ENCODE results near the gene GSTP1. TPM values are rescaled to one million over a fixed set of nuclear protein-coding genes. Genes with fewer than 3 reads are reported as not detected.
A peak's percentile ranks its signal among the peaks of the same experiment; 100 is the strongest.
"Not testable (repeated sequence)": the region's sequence is repeated elsewhere in the genome, so short reads cannot be mapped to it uniquely, and the experiment has no call there.

GSTP1 gene
- total RNA-seq, 1 experiment from 2014 or later: 2,979 TPM

DNA sequence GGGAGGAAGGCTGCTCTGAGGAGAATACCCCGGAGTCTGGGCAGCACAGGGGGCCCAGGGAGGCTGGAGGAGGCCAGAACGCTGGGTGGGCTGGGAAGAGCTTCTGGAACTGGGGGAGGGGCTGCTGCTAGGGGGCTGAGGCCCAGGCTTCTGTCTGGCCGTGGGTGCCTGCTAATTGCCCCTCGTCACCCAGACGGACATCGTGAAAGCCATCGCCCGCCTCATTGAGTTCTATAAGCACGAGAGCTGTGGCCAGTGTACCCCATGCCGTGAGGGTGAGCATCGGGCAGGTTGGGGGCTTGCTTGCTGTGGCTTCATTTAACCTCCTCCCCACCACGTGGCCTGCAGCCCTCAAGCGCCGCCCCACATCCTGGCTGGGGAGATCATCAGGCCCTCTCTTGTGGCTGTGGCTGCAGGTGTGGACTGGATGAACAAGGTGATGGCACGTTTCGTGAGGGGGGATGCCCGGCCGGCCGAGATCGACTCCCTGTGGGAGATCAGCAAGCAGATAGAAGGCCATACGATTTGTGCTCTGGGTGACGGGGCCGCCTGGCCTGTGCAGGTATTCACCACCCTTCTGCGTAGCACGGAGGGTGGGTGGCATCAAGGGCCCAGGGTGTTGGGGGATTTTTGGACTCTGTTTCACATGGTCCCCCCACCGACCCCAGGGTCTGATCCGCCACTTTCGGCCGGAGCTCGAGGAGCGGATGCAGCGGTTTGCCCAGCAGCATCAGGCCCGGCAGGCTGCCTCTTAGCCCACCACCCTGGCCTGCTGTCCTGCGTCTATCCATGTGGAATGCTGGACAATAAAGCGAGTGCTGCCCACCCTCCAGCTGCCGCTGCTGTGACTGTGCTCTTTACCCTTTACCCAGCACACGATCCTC, 28.3 kb downstream of the GSTP1 start:
- Histone ChIP-seq H3K36me3 (replicated peaks; ENCODE audit: control insufficient read depth, insufficient read depth, low read length) (peaks cover 16% of the 10 kb centered on the region), H3K27me3 (ENCODE audit: control insufficient read depth, insufficient read depth, low read length) (peaks cover 2% of the 10 kb centered on the region; the same call in 1 of the 2 replicates), H3K4me3 (ENCODE audit: insufficient read depth, low read depth, low read length) (no peak overlapping the region)
- DNase-seq: no peak

DNA sequence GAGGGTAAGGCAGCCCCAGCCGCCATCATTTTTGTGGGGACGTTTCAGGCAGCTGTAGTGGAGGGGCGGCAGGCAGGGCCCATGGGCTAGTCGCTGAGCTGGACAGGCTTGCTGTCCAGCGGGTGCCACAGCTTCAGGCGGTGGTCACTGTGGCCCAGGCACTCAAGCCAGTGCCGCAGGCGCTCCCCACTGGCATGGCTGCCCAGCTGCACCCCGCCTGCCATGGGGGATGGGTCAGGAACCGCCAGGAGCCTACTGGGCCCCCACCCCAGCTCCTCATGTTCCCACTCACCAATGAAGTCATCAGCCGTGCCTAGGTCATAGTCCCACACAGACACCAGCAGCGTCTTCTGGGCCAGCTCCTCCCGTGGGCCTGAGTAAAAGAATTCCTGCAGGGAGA, 29.1 kb downstream of the GSTP1 start:
- Histone ChIP-seq H3K4me3 (ENCODE audit: insufficient read depth, low read depth, low read length) (no peak overlapping the region), H3K27me3 (ENCODE audit: control insufficient read depth, insufficient read depth, low read length) (peaks cover 2% of the 10 kb centered on the region; the same call in 1 of the 2 replicates), H3K36me3 (replicated peaks; ENCODE audit: control insufficient read depth, insufficient read depth, low read length) (peaks cover 16% of the 10 kb centered on the region)
- no peak for DNase-seq

DNA sequence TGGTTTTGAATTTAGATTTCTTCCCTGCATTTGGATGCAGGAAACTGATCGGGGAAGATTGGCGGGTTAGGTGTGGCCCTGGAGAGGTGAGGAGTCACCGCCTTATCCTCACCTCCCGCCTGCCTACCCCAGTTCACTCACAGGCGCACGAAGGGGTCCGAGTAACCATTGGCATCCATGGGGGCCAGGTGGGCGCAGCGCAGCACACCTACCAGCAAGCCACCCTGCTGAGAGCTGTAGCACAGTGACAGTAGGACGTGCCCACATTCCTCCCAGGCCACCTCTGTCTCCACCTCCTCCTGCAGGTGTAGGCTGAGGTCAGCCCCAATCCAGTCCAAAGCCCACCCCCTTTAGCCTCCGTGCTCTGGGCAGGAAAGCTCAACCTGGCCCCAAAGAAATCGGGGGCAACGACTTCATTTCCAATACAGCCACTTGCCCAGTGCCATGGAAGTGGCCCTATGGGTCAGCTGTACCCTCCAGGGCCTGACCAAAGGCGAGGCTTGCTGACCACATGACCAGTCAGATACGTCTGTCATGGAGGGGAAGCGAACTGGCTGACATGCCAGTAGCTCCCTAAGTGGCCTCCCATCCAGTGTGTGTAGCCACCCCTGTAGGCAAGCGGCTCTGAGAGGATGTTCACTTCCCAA, 29.8 kb downstream of the GSTP1 start:
- Histone ChIP-seq H3K27me3 (ENCODE audit: control insufficient read depth, insufficient read depth, low read length) (peaks cover 2% of the 10 kb centered on the region; the same call in 1 of the 2 replicates), H3K36me3 (replicated peaks; ENCODE audit: control insufficient read depth, insufficient read depth, low read length) (peaks cover 16% of the 10 kb centered on the region), H3K4me3 (ENCODE audit: insufficient read depth, low read depth, low read length) (no peak overlapping the region)
- no peak for DNase-seq

DNA sequence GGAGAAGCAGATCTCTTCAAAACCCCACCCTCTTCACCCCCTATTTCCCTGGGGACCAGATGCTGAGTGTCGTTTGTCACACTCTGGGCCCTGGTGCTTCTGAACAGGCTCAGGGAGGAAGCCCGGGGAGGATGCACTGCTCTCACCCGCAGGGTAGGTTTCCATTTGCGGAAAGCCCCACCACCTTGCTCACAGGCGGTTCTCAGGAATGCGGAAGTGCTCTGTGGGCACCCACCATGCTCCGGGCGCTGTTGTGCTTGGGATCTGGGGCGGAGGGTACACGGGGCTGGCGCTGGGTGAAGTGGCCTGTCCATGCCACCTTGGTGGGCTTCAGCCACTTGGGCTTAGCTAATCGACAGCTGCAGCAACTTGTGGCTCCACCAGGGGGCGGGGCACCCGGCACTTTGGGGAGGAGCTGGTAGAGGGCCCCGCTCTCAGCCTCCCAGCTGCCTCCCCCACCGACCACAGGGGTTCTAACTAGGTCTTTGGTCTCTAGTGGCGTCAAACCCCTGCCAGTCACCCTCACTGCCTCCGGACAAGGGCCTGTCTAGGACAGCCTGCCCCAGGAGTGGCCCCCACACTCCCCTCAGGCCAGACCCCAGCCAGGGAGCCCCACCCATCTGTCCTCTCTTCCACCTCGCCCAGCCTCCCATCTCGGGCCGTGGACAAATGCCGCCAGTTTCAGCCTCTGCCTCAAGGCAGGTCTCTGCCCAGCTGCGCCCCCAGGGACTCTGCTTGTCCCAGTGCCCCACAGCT, 30.5 kb downstream of the GSTP1 start:
- peaks cover 10% of the 10 kb centered on the region for H3K36me3 ChIP-seq (replicated peaks; ENCODE audit: control insufficient read depth, insufficient read depth, low read length)
- peak overlapping the region; percentile 25 for H3K4me3 ChIP-seq (ENCODE audit: insufficient read depth, low read depth, low read length)
- peaks cover 2% of the 10 kb centered on the region; the same call in 1 of the 2 replicates for H3K27me3 ChIP-seq (ENCODE audit: control insufficient read depth, insufficient read depth, low read length)
- DNase-seq: peak; percentile 91

DNA sequence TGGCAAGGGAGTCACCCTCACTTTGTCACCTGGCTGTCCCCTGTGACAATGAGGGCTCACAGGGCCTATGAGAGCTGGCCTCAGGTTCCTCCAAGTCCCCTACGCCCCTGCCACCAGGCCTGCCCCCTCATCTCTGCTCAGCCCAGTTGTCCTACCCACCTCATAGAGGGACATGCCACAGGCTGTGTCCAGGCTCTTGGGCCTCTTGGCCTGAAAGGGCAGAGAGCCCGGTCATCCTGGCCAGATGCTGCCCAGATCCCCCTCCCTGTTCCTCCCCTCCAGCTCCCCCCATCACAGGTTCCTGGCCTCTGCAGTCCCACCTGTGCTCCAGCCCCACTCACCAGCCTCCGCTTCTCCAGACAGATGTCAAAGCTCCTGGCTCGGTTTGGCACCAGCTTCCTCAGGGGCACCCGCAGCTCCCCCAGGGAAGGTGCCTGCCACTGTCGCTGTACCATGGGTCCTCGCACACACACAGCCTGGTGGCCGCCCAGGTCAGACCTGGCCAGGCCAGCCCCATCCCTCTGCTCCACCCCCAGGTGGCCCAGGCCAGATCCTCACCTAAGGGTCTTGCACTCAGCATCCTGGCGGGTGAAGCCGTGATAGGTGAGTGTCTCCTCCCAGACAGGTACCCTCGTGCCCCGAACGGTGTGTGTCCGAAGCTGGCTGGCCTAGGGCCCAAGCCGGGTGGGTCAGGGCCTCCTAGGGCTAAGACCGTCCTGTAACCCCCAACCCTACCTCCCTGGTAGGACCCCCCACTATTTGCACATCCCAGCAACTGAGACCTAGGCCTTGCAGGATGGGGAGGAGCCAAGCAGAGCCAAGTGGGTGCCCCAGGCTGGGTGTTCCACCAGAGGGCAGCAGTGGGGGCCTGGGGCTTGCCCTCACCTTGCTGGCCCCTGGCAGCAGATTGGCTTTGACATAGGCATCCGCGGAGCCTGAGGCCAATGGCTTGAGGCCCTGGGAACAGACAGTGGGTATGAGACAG, 31.4 kb downstream of the GSTP1 start:
- peaks cover 5% of the 10 kb centered on the region for H3K36me3 ChIP-seq (replicated peaks; ENCODE audit: control insufficient read depth, insufficient read depth, low read length)
- H3K4me3 ChIP-seq (ENCODE audit: insufficient read depth, low read depth, low read length): no peak overlapping the region
- DNase-seq: peak; percentile 89
- H3K27me3 ChIP-seq (ENCODE audit: control insufficient read depth, insufficient read depth, low read length): peaks cover 2% of the 10 kb centered on the region; the same call in 1 of the 2 replicates

DNA sequence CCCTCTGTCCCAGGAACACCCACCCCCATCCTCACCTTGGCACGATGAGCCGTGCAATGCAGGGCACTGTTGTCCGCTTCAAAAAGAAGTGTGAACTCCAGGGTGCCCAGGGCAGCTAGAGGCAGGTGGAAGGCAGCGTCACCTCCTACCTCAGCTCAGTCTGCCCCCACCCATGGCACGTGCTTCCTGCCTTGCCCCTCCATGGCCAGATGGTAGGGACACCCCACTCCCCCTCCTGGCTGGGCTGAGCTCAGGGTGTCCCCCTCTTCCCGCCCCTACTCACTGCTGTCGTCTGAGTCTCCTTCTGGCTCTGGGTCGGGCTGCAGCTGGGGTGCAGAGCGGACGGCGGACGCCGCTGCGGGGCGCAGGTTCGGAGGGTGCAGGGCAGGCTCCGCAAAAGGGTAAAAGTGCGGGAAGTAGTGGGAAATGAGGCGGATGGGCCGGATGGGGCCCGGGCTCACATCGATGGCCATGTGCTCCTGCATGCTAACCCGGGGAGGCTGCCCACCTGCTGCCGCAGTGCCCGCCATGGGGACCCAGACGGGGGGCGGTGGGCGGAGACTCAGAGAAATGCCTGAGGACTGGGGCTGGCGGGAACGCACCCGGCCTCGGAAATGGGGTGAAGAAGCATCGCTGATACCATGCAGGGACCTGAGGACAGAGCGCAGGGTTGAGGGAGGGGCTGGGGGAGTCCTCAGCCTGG, 32.3 kb downstream of the GSTP1 start:
- DNase-seq: no peak
- Histone ChIP-seq H3K27me3 (ENCODE audit: control insufficient read depth, insufficient read depth, low read length) (peaks cover 2% of the 10 kb centered on the region; the same call in 1 of the 2 replicates), H3K36me3 (replicated peaks; ENCODE audit: control insufficient read depth, insufficient read depth, low read length) (peaks cover 3% of the 10 kb centered on the region), H3K4me3 (ENCODE audit: insufficient read depth, low read depth, low read length) (no peak overlapping the region)

DNA sequence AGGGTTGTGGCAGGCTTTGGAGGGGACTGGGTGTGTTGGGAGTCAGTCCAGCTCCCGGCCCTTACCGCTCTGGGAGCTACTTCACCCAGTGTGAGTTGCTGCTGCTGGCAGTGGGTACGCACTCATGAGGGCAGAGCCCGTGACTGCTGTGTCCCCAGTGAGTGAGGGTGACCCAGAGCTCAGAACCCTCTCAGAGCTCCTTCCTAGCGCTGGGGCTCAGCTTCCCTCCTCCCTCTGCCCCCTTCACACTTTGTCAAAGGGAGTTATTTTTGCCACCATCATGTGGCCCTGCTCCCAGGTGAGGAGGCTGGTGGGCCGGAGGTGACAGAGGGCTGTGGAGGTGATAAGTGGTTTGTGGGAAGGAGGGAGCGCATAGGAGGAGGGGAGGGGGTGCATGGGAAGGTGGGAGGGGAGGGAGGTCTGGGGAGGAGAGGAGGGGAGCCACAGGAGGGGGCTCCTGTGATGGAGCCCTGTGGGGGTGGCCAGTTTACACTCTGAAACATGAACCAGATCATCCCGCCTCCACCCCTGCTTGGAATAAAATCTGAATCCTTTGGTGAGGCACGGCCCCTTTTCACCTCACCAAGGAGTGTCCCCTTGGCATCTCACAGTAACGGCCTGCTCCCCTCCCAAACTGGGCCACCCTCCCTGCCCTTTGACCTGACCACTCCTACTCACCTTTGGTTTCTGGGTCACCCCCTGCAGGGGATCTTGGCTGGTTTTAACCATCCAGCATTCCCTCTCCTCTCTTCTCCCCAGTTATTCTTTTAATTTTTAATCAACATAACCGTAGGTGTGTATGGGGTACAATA, 33.0 kb downstream of the GSTP1 start:
- peaks cover 2% of the 10 kb centered on the region; the same call in 1 of the 2 replicates for H3K27me3 ChIP-seq (ENCODE audit: control insufficient read depth, insufficient read depth, low read length)
- no peak overlapping the region for H3K4me3 ChIP-seq (ENCODE audit: insufficient read depth, low read depth, low read length)
- DNase-seq: peak; percentile 61
- H3K36me3 ChIP-seq (replicated peaks; ENCODE audit: control insufficient read depth, insufficient read depth, low read length): no peaks in the 10 kb centered on the region; the same call in 1 of the 2 replicates

DNA sequence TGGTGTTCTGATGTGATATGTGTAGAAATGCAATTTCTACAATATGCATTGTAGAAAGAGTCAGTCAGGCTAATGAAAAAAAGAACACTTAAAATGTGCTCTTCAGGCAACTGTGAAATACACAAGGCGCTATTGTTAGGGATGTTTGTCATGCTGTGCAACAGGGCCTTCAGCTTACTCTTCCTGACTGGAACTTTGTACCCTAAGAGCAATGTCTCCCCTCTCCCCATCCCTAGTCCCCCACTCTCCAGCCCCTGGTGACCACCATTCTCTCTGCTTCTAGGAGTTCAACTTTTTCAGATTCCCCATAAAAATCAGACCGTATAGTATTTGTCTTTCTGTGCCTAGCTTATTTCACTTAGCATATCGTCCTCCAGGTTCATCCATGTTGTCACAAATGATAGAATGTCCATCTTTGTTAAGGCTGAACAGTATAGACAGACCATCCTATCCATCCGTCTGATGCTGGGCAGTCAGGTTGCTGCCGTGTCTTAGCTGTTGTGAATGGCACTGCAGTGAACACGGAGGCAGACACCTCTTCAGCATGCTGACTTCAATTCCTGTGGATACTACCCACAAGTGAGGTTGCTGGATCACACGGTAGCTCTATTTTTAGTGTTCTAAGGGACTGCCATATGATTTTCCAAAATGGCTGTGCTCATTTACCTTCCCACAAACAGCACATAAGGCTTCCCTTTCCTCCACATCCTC, 33.8 kb downstream of the GSTP1 start:
- DNase-seq: no peak
- Histone ChIP-seq H3K36me3 (replicated peaks; ENCODE audit: control insufficient read depth, insufficient read depth, low read length) (no peaks in the 10 kb centered on the region; the same call in 1 of the 2 replicates), H3K27me3 (ENCODE audit: control insufficient read depth, insufficient read depth, low read length) (peaks cover 2% of the 10 kb centered on the region; the same call in 1 of the 2 replicates), H3K4me3 (ENCODE audit: insufficient read depth, low read depth, low read length) (no peak overlapping the region)

DNA sequence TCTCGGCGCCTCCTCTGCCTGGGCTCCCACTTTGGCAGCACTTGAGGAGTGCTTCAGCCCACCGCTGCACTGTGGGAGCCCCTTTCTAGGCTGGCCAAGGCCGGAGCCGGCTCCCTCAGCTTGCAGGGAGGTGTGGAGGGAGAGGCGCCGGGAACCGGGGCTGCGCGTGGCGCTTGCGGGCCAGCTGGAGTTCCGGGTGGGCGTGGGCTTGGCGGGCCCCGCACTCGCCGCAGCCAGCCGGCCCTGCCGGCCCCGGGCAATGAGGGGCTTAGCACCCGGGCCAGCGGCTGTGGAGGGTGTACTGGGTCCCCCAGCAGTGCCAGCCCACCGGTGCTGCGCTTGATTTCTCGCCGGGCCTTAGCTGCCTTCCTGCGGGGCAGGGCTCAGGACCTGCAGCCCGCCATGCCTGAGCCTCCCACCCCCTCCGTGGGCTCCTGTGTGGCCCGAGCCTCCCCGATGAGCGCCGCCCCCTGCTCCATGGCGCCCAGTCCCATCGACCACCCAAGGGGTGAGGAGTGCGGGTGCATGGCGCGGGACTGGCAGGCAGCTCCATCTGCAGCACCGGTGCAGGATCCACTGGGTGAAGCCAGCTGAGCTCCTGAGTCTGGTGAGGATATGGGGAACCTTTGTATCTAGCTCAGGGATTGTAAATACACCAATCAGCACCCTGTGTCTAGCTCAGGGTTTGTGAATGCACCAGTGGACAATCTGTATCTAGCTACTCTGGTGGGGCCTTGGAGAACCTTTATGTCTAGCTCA, 35.5 kb downstream of the GSTP1 start:
- peak overlapping the region; percentile 33; the same call in 1 of the 2 replicates for H3K4me3 ChIP-seq (ENCODE audit: insufficient read depth, low read depth, low read length)
- H3K27me3 ChIP-seq (ENCODE audit: control insufficient read depth, insufficient read depth, low read length); DNase-seq; H3K36me3 ChIP-seq (replicated peaks; ENCODE audit: control insufficient read depth, insufficient read depth, low read length): not testable (repeated sequence)

DNA sequence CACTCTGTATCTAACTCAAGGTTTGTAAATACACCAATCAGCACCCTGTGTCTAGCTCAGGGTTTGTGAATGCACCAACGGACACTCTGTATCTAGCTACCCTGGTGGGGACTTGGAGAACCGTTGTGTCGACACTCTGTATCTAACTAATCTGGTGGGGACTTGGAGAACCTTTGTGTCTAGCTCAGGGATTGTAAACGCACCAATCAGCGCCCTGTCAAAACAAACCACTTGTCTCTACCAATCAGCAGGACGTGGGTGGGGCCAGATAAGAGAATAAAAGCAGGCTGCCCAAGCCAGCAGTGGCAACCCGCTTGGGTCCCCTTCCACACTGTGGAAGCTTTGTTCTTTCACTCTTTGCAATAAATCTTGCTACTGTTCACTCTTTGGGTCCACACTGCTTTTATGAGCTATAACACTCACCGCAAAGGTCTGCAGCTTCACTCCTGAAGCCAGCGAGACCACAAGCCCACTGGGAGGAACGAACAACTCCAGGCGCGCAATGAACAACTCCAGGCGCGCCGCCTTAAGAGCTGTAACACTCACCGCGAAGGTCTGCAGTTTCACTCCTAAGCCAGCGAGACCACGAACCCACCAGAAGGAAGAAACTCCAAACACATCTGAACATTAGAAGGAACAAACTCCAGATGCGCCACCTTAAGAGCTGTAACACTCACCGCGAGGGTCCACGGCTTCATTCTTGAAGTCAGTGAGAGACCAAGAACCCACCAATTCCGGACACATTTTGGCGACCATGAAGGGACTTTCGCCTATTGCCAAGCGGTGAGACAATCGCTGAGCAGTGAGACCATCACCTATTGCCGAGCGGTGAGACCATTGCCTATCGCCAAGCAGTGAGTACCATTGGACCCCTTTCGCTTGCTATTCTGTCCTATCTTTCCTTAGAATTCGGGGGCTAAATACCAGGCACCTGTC, 36.3 kb downstream of the GSTP1 start:
- H3K36me3 ChIP-seq (replicated peaks; ENCODE audit: control insufficient read depth, insufficient read depth, low read length); DNase-seq; H3K27me3 ChIP-seq (ENCODE audit: control insufficient read depth, insufficient read depth, low read length): not testable (repeated sequence)
- peak overlapping the region; percentile 67 for H3K4me3 ChIP-seq (ENCODE audit: insufficient read depth, low read depth, low read length)

DNA sequence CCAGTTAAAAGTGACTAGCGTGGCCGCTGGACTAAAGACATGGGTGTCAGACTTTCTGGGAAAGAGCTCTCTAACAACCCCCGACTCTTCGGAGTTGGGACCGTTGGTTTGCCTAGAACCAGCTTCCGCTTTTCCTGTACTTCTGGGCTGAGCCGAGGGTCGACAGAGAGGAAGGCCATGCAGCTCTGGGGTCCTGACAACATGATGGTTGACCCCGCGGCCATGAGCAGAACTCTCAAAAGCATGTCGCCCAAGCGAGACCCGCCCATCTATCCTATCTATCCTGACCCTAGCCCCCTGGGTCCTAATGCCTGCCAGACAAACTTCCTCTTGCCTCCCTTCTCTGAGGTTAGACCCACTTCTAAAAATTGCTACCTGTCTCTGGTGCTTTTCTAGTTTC, 37.0 kb downstream of the GSTP1 start:
- not testable (repeated sequence) for H3K36me3 ChIP-seq (replicated peaks; ENCODE audit: control insufficient read depth, insufficient read depth, low read length); H3K27me3 ChIP-seq (ENCODE audit: control insufficient read depth, insufficient read depth, low read length)
- peak overlapping the region; percentile 67 for H3K4me3 ChIP-seq (ENCODE audit: insufficient read depth, low read depth, low read length)
- peak; percentile 37 for DNase-seq

All from H7 (cell line).